ENCODE measurements around the gene SOAT2. TPM values are rescaled to one million over a fixed set of nuclear protein-coding genes. Genes with fewer than 3 reads are reported as not detected.

The SOAT2 gene
- total RNA-seq, 4 donors from 2014 or later, result 0.30 to 2.9 (median 0.72) TPM

GRCh38 chr12:53133722-53134121, 30.4 kb downstream of the SOAT2 start:
- H3K27me3 ChIP-seq, result no peaks in the 10 kb centered on the region
- TF ChIP-seq POLR2A (IDR thresholded peaks at IDR 0.05) (no peak), CTCF (IDR thresholded peaks at IDR 0.05) (no peak), EP300 (IDR thresholded peaks at IDR 0.05) (no peak)
- 93 to 95% methylated on average over 3 of the region's 3 CpGs for WGBS, 2 donors
- DNase-seq (ENCODE audit: low spot score in 2 of 2), result no peak
- H3K4me3 ChIP-seq, result no peak overlapping the region
- H3K9me3 ChIP-seq, result peaks cover 0 to 11% (median 0%) of the 10 kb centered on the region in 4 donors
- no peaks in the 10 kb centered on the region for H3K4me1 ChIP-seq
- H3K36me3 ChIP-seq, result no peaks in the 10 kb centered on the region
- no peak overlapping the region for H3K27ac ChIP-seq

GRCh38 chr12:53143355-53143754, 40.1 kb downstream of the SOAT2 start:
- Histone ChIP-seq H3K4me1 (no peaks in the 10 kb centered on the region), H3K27ac (no peak overlapping the region), H3K9me3 (no peaks in the 10 kb centered on the region), H3K4me3 (no peak overlapping the region), H3K36me3 (no peaks in the 10 kb centered on the region), H3K27me3 (no peaks in the 10 kb centered on the region)
- WGBS, 2 donors, result 80 to 82% methylated on average over 4 of the region's 4 CpGs
- DNase-seq (ENCODE audit: low spot score in 2 of 2), result no peak
- no peak for TF ChIP-seq CTCF (IDR thresholded peaks at IDR 0.05)
- TF ChIP-seq POLR2A (IDR thresholded peaks at IDR 0.05), result no peak
- TF ChIP-seq EP300 (IDR thresholded peaks at IDR 0.05), result no peak

DNA sequence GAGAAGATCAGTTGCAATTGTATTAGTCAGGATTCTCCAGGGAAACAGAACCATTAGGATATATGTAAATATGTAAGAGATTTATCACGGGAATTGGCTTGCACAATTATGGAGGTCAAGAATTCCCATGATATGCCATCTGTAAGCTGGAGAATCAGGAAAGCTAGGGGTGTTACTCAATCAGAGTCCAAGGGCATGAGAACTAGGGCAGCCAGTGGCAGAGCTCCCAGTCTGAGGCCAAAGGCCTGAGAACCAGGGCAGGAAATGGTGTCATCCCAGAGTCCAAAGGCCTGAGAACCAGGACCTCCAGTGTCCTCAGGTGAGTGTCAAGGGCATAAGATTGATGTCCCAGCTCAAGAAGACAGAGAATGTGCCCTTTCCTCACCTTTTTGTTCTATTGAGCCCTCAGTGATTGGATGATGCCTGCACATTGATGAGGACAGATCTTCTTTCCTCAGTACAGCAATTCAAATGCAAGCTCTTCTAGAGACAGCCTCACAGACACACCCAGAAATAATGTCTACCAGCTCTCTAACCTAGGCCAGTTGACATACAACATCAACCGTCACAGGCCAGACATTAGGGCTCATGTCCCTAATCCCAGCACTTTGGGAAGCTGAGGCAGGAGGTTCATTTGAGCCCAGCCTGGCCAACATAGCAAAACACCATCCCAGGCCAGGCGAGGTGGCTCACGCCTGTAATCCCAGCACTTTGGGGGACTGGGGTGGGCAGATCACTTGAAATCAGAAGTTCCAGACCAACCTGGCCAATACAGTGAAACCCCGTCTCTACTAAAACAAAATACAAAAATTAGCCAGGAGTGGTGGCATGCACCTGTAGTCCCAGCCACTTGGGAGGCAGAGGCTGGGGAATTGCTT, 42.3 kb downstream of the SOAT2 start:
- Histone ChIP-seq H3K9me3 (no peaks in the 10 kb centered on the region), H3K27ac (no peak overlapping the region), H3K27me3 (no peaks in the 10 kb centered on the region), H3K4me3 (no peak overlapping the region), H3K36me3 (no peaks in the 10 kb centered on the region), H3K4me1 (no peaks in the 10 kb centered on the region)
- 90 to 91% methylated on average over 5 of the region's 5 CpGs for WGBS, 2 donors
- TF ChIP-seq POLR2A (IDR thresholded peaks at IDR 0.05) (no peak), EP300 (IDR thresholded peaks at IDR 0.05) (no peak), CTCF (IDR thresholded peaks at IDR 0.05) (no peak)
- no peak for DNase-seq (ENCODE audit: low spot score in 2 of 2)

DNA sequence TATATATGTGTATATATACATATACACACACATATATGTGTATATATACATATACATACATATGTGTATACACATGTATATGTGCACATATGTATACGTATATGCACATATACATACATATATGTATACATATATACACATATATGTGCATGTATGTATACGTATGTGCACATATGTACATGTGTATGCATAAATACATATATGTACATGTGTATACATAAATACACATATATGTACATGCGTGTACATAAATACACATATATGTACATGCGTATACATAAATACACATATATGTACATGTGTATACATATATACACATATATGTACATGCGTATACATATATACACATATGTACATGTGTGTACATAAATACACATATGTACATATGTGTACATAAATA, 43.9 kb downstream of the SOAT2 start:
- Histone ChIP-seq H3K36me3 (no peaks in the 10 kb centered on the region), H3K9me3 (no peaks in the 10 kb centered on the region), H3K4me1 (no peaks in the 10 kb centered on the region), H3K27me3 (no peaks in the 10 kb centered on the region), H3K4me3 (no peak overlapping the region), H3K27ac (no peak overlapping the region)
- TF ChIP-seq EP300 (IDR thresholded peaks at IDR 0.05) (no peak), POLR2A (IDR thresholded peaks at IDR 0.05) (no peak), CTCF (IDR thresholded peaks at IDR 0.05) (no peak)
- DNase-seq (ENCODE audit: low spot score in 2 of 2), result no peak
- WGBS, 2 donors, result 89 to 93% methylated on average over 5 of the region's 5 CpGs

DNA sequence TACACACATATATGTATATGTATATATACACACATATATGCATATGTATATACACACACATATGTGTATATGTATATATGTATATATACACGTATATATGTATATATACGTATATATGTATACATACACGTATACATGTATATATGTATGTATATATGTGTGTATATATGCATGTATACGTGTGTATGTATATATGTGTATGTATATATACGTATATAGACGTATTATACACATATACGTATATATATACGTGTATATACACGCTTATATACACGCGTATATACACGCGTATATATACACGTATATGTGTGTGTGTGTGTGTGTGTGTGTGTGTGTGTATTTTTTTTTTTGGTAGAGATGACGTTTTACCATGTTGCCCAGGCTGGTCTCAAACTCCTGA, 44.4 kb downstream of the SOAT2 start:
- no peaks in the 10 kb centered on the region for H3K27me3 ChIP-seq
- WGBS, 2 donors, result 86 to 90% methylated on average over 15 of the region's 15 CpGs
- H3K9me3 ChIP-seq, result no peaks in the 10 kb centered on the region
- H3K4me3 ChIP-seq, result no peak overlapping the region
- no peak for DNase-seq (ENCODE audit: low spot score in 2 of 2)
- no peaks in the 10 kb centered on the region for H3K36me3 ChIP-seq
- TF ChIP-seq POLR2A (IDR thresholded peaks at IDR 0.05) (no peak), CTCF (IDR thresholded peaks at IDR 0.05) (no peak), EP300 (IDR thresholded peaks at IDR 0.05) (no peak)
- no peaks in the 10 kb centered on the region for H3K4me1 ChIP-seq
- no peak overlapping the region for H3K27ac ChIP-seq
